ENCODE results near the gene PCNX2.

- peak; percentile 96 for TF ChIP-seq CTCF (IDR thresholded peaks at IDR 0.05)
- no peak for TF ChIP-seq ZFX (IDR thresholded peaks at IDR 0.05; ENCODE audit: borderline replicate concordance)
Measured at GRCh38 chr1:233304489-233305102, 9.1 kb upstream of the PCNX2 start.

Data from 22Rv1 (cell line).